Adipocyte (in vitro differentiated cells): ENCODE results near the gene RRAGD.

Source experiments
- DNase-seq: peaks from one replicate; pipeline ENCODE4 v3.0.0-alpha.2; 2015; ENCODE audit warnings: low read depth
- H3K27me3 ChIP-seq: replicated peaks from 2 replicates; pipeline ENCODE4 v1.7.0; 2013; ENCODE audit warnings: mild to moderate bottlenecking, low read length, moderate library complexity; ENCODE audit not compliant: control insufficient read depth, insufficient read depth
- H3K36me3 ChIP-seq: 2 replicates; pipeline ENCODE4 v1.7.0; 2013; ENCODE audit warnings: low read length, mild to moderate bottlenecking, moderate library complexity; ENCODE audit not compliant: control insufficient read depth, insufficient read depth, severe bottlenecking
- H3K4me1 ChIP-seq: 2 replicates; pipeline ENCODE4 v1.7.0; 2013; ENCODE audit warnings: mild to moderate bottlenecking, low read length, moderate library complexity; ENCODE audit not compliant: control insufficient read depth, insufficient read depth
- H3K4me3 ChIP-seq: 2 replicates; pipeline ENCODE4 v1.7.0; 2013; ENCODE audit warnings: mild to moderate bottlenecking, low read length, moderate library complexity
- H3K9ac ChIP-seq: 2 replicates; pipeline ENCODE4 v1.7.0; 2013; ENCODE audit warnings: mild to moderate bottlenecking, low read length, moderate library complexity
- H3K9me3 ChIP-seq: 2 replicates; pipeline ENCODE4 v1.7.0; 2013; ENCODE audit warnings: mild to moderate bottlenecking, low read length, moderate library complexity; ENCODE audit not compliant: control insufficient read depth

Gene RRAGD

GRCh38 chr6:89330910-89331309 is 81.2 kb downstream of the RRAGD start:
- H3K9me3 ChIP-seq: no peaks in the 10 kb centered on the region
- no peaks in the 10 kb centered on the region for H3K4me1 ChIP-seq
- H3K4me3 ChIP-seq: no peak overlapping the region
- peaks cover 81% of the 10 kb centered on the region for H3K36me3 ChIP-seq
- DNase-seq: peak; percentile 18
- H3K9ac ChIP-seq: no peak overlapping the region
- H3K27me3 ChIP-seq: no peaks in the 10 kb centered on the region

- no peaks in the 10 kb centered on the region for H3K9me3 ChIP-seq
- no peaks in the 10 kb centered on the region for H3K4me1 ChIP-seq
- peaks cover 73% of the 10 kb centered on the region for H3K36me3 ChIP-seq
- no peak overlapping the region for H3K9ac ChIP-seq
- H3K27me3 ChIP-seq: no peaks in the 10 kb centered on the region
- no peak for DNase-seq
- no peak overlapping the region for H3K4me3 ChIP-seq
Measured at GRCh38 chr6:89328976-89329375, 83.1 kb downstream of the RRAGD start.

DNA sequence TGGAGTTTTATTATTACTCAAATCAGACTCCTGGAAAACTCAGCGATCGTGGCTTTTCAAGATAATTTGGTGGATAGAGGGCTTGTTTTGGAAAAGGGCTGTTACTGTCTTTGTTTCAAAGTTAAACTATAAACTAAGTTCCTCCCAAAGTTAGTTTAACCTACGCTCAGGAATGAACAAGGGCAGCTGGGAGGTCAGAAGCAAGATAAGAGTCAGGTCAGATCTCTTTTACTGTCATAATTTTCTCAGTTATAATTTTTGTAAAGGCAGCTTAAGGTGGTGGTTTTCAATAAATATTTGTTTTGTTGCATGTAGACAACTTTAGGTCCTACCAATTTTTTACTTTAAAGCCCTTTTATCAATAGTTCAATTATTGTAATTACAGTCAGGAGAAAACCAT is 87.8 kb downstream of the RRAGD start:
- no peak overlapping the region for H3K4me3 ChIP-seq
- H3K27me3 ChIP-seq: no peaks in the 10 kb centered on the region
- H3K36me3 ChIP-seq: peaks cover 36% of the 10 kb centered on the region
- H3K9ac ChIP-seq: no peak overlapping the region
- no peak for DNase-seq
- H3K9me3 ChIP-seq: no peaks in the 10 kb centered on the region
- peaks cover 8% of the 10 kb centered on the region for H3K4me1 ChIP-seq

DNA sequence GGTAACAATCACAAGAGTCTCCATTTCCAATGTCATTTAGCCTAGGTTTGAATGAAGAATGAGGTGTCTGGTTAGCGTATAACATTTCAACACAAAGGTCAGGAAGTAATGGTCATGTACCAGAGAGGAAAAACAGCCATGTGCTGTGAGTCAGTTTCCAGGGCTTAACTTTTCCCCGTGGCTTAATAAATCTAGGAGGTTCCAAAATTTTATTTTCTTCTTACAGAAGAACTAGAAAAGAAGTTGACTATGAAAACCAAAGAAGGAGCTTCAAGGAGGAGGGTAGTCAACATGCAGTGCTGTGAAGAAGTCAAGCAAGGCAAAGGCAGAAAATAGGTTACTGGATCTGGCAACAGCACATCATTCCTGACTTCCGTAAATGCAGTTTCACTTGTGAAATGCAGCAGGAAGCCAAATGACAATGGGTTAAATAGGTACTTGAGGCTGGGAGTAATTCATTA is 88.5 kb downstream of the RRAGD start:
- Histone ChIP-seq H3K4me3 (no peak overlapping the region), H3K9ac (no peak overlapping the region), H3K36me3 (peaks cover 29% of the 10 kb centered on the region), H3K4me1 (peaks cover 8% of the 10 kb centered on the region), H3K27me3 (no peaks in the 10 kb centered on the region), H3K9me3 (no peaks in the 10 kb centered on the region)
- DNase-seq: no peak

GRCh38 chr6:89321131-89321970 is 90.7 kb downstream of the RRAGD start:
- Histone ChIP-seq H3K4me3 (no peak overlapping the region), H3K27me3 (no peaks in the 10 kb centered on the region), H3K36me3 (peaks cover 9% of the 10 kb centered on the region), H3K9ac (no peak overlapping the region), H3K9me3 (no peaks in the 10 kb centered on the region), H3K4me1 (peaks cover 8% of the 10 kb centered on the region)
- no peak for DNase-seq

DNA sequence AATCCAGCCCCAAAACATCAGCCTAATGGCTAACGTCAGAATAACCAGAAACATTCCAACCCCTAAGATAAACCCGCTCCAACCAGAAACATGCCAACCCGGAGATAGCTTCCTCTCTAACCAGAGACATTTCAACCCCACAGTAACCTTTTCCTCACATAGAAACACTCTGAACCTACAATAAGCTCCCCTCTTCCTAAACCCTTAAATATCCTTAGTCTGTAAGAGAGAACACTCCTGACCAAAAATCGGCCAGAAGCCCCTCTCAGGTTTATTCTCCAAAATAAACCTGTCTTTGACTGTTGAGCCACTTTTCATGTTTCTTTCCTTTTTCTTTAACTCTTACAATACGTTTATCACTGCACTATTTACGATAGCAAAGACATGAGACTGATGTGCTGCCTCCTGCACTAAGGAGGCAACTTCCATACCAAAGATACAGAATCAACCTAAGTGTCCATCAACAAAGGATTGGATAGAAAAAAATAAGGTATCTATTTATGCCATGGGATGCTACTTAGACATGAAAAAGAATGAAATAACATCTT is 92.0 kb downstream of the RRAGD start:
- Histone ChIP-seq H3K36me3 (peaks cover 4% of the 10 kb centered on the region), H3K9ac (no peak overlapping the region), H3K4me3 (no peak overlapping the region), H3K9me3 (no peaks in the 10 kb centered on the region), H3K27me3 (no peaks in the 10 kb centered on the region), H3K4me1 (peaks cover 8% of the 10 kb centered on the region)
- no peak for DNase-seq

DNA sequence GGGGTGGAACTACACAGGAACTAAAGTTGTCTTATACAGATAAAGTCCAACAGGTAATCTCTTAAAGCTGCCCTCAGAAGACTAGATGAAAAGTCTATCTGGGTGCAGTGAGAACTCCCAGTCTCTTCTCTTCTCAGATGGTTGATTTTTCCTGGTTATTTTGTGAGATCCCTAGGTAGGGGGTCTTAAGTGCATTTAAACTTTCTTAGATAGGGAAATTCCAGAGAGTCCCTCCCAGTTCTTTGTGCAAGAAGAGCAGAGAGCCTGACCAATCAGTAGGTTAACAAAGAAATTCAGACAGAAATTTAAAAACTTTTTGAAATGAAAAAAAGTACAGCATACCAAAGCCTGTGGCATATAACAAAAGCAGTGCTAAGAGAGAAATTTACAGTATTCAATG is 95.0 kb downstream of the RRAGD start:
- no peak overlapping the region for H3K9ac ChIP-seq
- H3K36me3 ChIP-seq: peaks cover 2% of the 10 kb centered on the region
- peaks cover 14% of the 10 kb centered on the region for H3K4me1 ChIP-seq
- no peak for DNase-seq
- no peaks in the 10 kb centered on the region for H3K9me3 ChIP-seq
- H3K4me3 ChIP-seq: no peak overlapping the region
- H3K27me3 ChIP-seq: no peaks in the 10 kb centered on the region

DNA sequence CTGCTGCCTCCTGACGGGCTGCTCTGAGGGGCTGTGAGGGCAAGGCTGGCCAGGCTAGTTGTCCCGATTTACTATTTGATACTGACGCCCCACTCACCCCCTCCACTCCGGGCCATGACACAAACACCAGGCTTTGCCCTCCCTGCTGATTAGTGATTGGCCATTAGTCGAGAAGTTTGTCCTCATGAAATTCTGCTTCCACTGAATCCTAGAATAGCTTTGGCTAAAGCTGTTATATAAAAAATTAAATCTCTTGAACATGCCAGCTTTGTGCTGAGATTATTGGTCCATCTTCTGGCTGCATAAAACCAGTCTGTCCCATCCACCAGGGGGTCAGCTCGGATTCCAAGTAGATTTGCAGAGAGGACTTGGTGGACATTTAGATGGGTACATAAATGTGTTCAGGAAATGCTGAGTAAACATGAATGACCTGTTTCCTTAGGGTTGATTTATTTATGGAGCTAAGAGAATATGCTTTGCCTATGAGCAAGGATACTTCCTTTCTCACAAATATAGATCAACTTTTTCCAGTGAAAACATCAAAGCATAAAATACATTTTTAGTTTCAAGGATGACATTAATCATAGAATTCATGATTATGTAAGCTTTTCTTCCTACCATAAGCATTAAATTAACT is 96.7 kb downstream of the RRAGD start, which contains the start of gene GABRR2:
Gene GABRR2 (minus strand): TSS at position 51 of the 637 bp plus-strand sequence. CDS start 134 bp downstream, outside the sequence.
- Histone ChIP-seq H3K9me3 (no peaks in the 10 kb centered on the region), H3K36me3 (peaks cover 2% of the 10 kb centered on the region), H3K9ac (no peak within 1 kb of the TSS), H3K4me3 (no peak within 1 kb of the TSS), H3K27me3 (no peaks in the 10 kb centered on the region), H3K4me1 (peaks cover 24% of the 10 kb centered on the region)
- DNase-seq: no peak

- peaks cover 2% of the 10 kb centered on the region for H3K36me3 ChIP-seq
Measured at GRCh38 chr6:89314692-89315091, 97.4 kb downstream of the RRAGD start.

More at GRCh38 chr6:89314692-89315091, 97.4 kb downstream of the RRAGD start:
- no peak overlapping the region for H3K9ac ChIP-seq
- H3K4me3 ChIP-seq: no peak overlapping the region
- H3K27me3 ChIP-seq: no peaks in the 10 kb centered on the region
- no peak for DNase-seq
- peaks cover 24% of the 10 kb centered on the region for H3K4me1 ChIP-seq
- H3K9me3 ChIP-seq: no peaks in the 10 kb centered on the region
